Panc1 (cell line): ENCODE measurements around the gene OR52M1. TPM values are rescaled to one million over a fixed set of nuclear protein-coding genes. Genes with fewer than 3 reads are reported as not detected.

Experiments
- ATAC-seq: fragments of 200-7000 bp; cut with Tn5 transposase; 2 replicates; pipeline ENCODE4 v1.9.1; 2020; ENCODE audit warnings: mild to moderate bottlenecking, moderate library complexity
- BruUV-seq: library from RNA; stranded (reverse); fragments of 400-500 nt; replicated peaks from 2 replicates; lab custom pipeline; 2021; lab: Mats Ljungman, UMichigan
- CTCF ChIA-PET: fragments of 300-600 bp; sonication (Branson Sonifier 250); formaldehyde crosslinking; loops from one replicate; lab custom pipeline; 2022; ENCODE audit warnings: antibody characterized with exemption; lab: Charles Lee
- POLR2A ChIA-PET: fragments of 300-600 bp; sonication (Branson Sonifier 250); formaldehyde crosslinking; loops from one replicate; lab custom pipeline; 2022; ENCODE audit warnings: antibody characterized with exemption; lab: Charles Lee
- DNase-seq: peaks from one replicate; pipeline ENCODE4 v3.0.0-alpha.2; 2010; ENCODE audit warnings: low read depth, low spot score
- H3K27ac ChIP-seq: 2 replicates; pipeline ENCODE4 v1.5.1; 2011; ENCODE audit warnings: mild to moderate bottlenecking, low read length, inconsistent platforms
- H3K27me3 ChIP-seq: fragments of 200-500 bp; sonication (Bioruptor generic); 2 replicates; pipeline ENCODE4 v1.6.0; 2014; ENCODE audit warnings: low read length, inconsistent platforms; ENCODE audit not compliant: control insufficient read depth, insufficient read depth
- H3K36me3 ChIP-seq: fragments of 200-500 bp; sonication (Bioruptor generic); 2 replicates; pipeline ENCODE4 v1.5.1; 2014; ENCODE audit warnings: inconsistent platforms, mild to moderate bottlenecking, low read length, moderate library complexity; ENCODE audit not compliant: control insufficient read depth, insufficient read depth
- H3K4me1 ChIP-seq: 2 replicates; pipeline ENCODE4 v1.5.1; 2011; ENCODE audit warnings: inconsistent platforms, mild to moderate bottlenecking, low read length, moderate library complexity; ENCODE audit not compliant: control insufficient read depth, insufficient read depth
- H3K4me3 ChIP-seq, 2 experiments: 2 replicates each; pipeline ENCODE4 v1.5.1; 2011 to 2012; ENCODE audit warnings: low read depth in 2 of 2, low read length in 2 of 2, mild to moderate bottlenecking in 2 of 2, inconsistent platforms in 1 of 2, moderate library complexity in 1 of 2
- H3K9me3 ChIP-seq: fragments of 200-500 bp; sonication (Bioruptor generic); 2 replicates; pipeline ENCODE4 v1.5.1; 2014; ENCODE audit warnings: low read depth, mild to moderate bottlenecking, inconsistent platforms, low read length, moderate library complexity; ENCODE audit not compliant: control insufficient read depth, insufficient read depth
- POLR2AphosphoS5 ChIP-seq: IDR thresholded peaks from 2 replicates; pipeline ENCODE4 v1.6.1; 2012; ENCODE audit warnings: mild to moderate bottlenecking, low read depth, low read length, moderate library complexity
- SIN3A ChIP-seq: IDR thresholded peaks from 2 replicates; pipeline ENCODE4 v1.6.1; 2012; ENCODE audit warnings: low read depth, mild to moderate bottlenecking, low read length, moderate library complexity, borderline replicate concordance; ENCODE audit not compliant: insufficient read depth
- TCF7L2 ChIP-seq: IDR thresholded peaks from 2 replicates; pipeline ENCODE4 v1.6.1; 2011; ENCODE audit warnings: mild to moderate bottlenecking, low read depth, low read length, inconsistent platforms
- in situ Hi-C: cut with HindIII; loops from 2 replicates; pipeline ENCODE4 v1.10.0; 2016; ENCODE audit warnings: low sequenced_read_pairs, low pct_unique_long_range_greater_than_20kb
- intact Hi-C: fragments of 100-400 bp; cut with micrococcal nuclease; formaldehyde crosslinking; loops from one replicate; pipeline ENCODE4 v1.10.0; 2022; ENCODE audit not compliant: unreplicated experiment
- total RNA-seq: library from RNA; stranded (reverse); gene quantifications from one replicate; pipeline ENCODE4 v1.2.1, GENCODE V29; 2021; ENCODE audit not compliant: unreplicated experiment
- TF ChIP-seq, protein P1 (sequence below), 2 experiments: IDR thresholded peaks; 2 replicates each; pipeline ENCODE4 v1.6.1; 2011 to 2012; ENCODE audit warnings: low read depth in 2 of 2, control low read depth in 1 of 2, low read length in 1 of 2, mild to moderate bottlenecking in 1 of 2, moderate library complexity in 1 of 2; ENCODE audit not compliant: insufficient read depth in 1 of 2
- TF ChIP-seq, protein P2 (sequence below): fragments of 450-650 bp; IDR thresholded peaks from 2 replicates; pipeline ENCODE4 v1.5.1; 2017; ENCODE audit warnings: mild to moderate bottlenecking

OR52M1 gene
- total RNA-seq, 1 experiment from 2014 or later, result not detected

DNA sequence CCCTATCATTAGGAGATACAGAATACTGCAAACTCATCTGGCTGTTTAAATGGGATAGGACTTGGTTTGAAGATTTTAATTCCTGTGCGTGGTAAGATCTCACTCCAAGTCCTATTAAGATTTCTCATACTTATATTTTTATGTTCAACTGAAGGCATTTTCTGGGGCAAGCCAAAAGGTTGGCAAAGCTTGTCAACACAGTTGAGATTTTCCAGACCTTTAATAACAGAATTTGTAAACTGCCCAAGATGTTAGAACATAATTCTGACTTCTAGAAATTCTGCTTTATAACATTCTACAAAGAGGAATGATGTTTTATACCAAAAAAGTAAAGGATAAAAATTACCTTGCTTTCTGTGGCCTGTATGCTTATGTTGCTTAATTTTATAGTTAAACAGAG lies 30.8 kb upstream of the OR52M1 start:
- no TSS peak for BruUV-seq
- TF ChIP-seq, protein P1, sequence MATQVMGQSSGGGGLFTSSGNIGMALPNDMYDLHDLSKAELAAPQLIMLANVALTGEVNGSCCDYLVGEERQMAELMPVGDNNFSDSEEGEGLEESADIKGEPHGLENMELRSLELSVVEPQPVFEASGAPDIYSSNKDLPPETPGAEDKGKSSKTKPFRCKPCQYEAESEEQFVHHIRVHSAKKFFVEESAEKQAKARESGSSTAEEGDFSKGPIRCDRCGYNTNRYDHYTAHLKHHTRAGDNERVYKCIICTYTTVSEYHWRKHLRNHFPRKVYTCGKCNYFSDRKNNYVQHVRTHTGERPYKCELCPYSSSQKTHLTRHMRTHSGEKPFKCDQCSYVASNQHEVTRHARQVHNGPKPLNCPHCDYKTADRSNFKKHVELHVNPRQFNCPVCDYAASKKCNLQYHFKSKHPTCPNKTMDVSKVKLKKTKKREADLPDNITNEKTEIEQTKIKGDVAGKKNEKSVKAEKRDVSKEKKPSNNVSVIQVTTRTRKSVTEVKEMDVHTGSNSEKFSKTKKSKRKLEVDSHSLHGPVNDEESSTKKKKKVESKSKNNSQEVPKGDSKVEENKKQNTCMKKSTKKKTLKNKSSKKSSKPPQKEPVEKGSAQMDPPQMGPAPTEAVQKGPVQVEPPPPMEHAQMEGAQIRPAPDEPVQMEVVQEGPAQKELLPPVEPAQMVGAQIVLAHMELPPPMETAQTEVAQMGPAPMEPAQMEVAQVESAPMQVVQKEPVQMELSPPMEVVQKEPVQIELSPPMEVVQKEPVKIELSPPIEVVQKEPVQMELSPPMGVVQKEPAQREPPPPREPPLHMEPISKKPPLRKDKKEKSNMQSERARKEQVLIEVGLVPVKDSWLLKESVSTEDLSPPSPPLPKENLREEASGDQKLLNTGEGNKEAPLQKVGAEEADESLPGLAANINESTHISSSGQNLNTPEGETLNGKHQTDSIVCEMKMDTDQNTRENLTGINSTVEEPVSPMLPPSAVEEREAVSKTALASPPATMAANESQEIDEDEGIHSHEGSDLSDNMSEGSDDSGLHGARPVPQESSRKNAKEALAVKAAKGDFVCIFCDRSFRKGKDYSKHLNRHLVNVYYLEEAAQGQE (IDR thresholded peaks at IDR 0.05; ENCODE audit: insufficient read depth in 1 of 2, low read depth in 2 of 2, low read length in 1 of 2), result no peak
- TF ChIP-seq, protein P2, sequence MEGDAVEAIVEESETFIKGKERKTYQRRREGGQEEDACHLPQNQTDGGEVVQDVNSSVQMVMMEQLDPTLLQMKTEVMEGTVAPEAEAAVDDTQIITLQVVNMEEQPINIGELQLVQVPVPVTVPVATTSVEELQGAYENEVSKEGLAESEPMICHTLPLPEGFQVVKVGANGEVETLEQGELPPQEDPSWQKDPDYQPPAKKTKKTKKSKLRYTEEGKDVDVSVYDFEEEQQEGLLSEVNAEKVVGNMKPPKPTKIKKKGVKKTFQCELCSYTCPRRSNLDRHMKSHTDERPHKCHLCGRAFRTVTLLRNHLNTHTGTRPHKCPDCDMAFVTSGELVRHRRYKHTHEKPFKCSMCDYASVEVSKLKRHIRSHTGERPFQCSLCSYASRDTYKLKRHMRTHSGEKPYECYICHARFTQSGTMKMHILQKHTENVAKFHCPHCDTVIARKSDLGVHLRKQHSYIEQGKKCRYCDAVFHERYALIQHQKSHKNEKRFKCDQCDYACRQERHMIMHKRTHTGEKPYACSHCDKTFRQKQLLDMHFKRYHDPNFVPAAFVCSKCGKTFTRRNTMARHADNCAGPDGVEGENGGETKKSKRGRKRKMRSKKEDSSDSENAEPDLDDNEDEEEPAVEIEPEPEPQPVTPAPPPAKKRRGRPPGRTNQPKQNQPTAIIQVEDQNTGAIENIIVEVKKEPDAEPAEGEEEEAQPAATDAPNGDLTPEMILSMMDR, result no peak
- TF ChIP-seq POLR2AphosphoS5 (no peak), SIN3A (no peak), TCF7L2 (no peak)
- Histone ChIP-seq H3K27me3 (peaks cover 4% of the 10 kb centered on the region), H3K9me3 (no peaks in the 10 kb centered on the region), H3K4me1 (no peaks in the 10 kb centered on the region), H3K36me3 (no peaks in the 10 kb centered on the region), H3K27ac (no peak overlapping the region), H3K4me3 (no peak overlapping the region)
- in situ Hi-C loops (no loop called here), intact Hi-C loops (no loop called here)
- no peak for ATAC-seq
- ChIA-PET CTCF (no interaction called here), POLR2A (no interaction called here)
- DNase-seq, result no peak

DNA sequence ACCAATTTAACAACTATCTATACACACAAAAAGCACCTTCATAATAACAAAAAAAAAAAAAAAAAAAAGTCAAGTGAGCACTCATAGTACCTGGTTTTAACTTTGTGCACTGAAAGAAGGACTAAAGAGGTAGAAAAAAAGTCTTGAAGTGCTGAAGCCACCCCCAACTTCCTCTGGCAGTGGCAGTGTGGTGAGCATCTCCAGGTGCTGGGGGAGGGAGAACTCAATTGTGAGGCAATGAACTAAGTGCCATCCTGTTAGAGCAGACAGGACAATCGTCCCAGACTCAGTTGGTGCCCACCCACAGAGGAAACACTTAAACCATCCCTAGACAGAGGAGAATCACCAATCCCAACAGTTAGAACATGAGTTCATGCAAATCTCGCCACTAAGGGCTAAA lies 22.7 kb upstream of the OR52M1 start:
- in situ Hi-C loops, result no loop called here
- Histone ChIP-seq H3K27me3 (peaks cover 4% of the 10 kb centered on the region), H3K27ac (no peak overlapping the region), H3K4me1 (no peaks in the 10 kb centered on the region), H3K9me3 (no peaks in the 10 kb centered on the region), H3K4me3 (no peak overlapping the region), H3K36me3 (no peaks in the 10 kb centered on the region)
- intact Hi-C loops, result no loop called here
- ATAC-seq (no peak), DNase-seq (no peak)
- CTCF ChIA-PET, result no interaction called here
- BruUV-seq, result no TSS peak
- no peak for TF ChIP-seq TCF7L2
- no peak for TF ChIP-seq POLR2AphosphoS5
- TF ChIP-seq, protein P2, result no peak
- TF ChIP-seq, protein P1 (IDR thresholded peaks at IDR 0.05; ENCODE audit: insufficient read depth in 1 of 2, low read depth in 2 of 2, low read length in 1 of 2), result no peak
- TF ChIP-seq SIN3A, result no peak
- POLR2A ChIA-PET, result no interaction called here
